K562 (cell line): Measurements from ENCODE around the gene FRMD4A. TPM values are rescaled to one million over a fixed set of nuclear protein-coding genes. Genes with fewer than 3 reads are reported as not detected.

Experiments
- ATAC-seq: fragments of 200-7000 bp; cut with Tn5 transposase; 3 replicates; pipeline ENCODE4 v1.9.1; 2020; ENCODE audit warnings: moderate library complexity
- BruUV-seq: library from RNA; stranded (reverse); fragments of 400-500 nt; replicated peaks from 2 replicates; lab custom pipeline; 2021; lab: Mats Ljungman, UMichigan
- CTCF ChIA-PET: fragments of 300-600 bp; formaldehyde crosslinking; extraction: SDS; loops from one replicate; lab custom pipeline; 2021; ENCODE audit warnings: low intra/inter-chr PET ratio; lab: Yijun Ruan, JAX
- POLR2A ChIA-PET: fragments of 300-600, 350-650 bp; sonication (Branson Sonifier 250); formaldehyde crosslinking; extraction: SDS; loops from one replicate; lab custom pipeline; 2021; ENCODE audit warnings: antibody characterized with exemption, inconsistent platforms; lab: Yijun Ruan, JAX
- DNase-seq, 4 experiments: peaks; one replicate each; pipeline versions ENCODE4 v3.0.0 to v3.0.0-alpha.2; 2011 to 2018; ENCODE audit warnings: low spot score in 3 of 4, mixed read lengths in 3 of 4; ENCODE audit errors: extremely low read depth in 1 of 4
- FAIRE-seq: peaks from 2 replicates; lab custom pipeline; 2011; peaks lifted over from hg19 to GRCh38; lab: Jason Lieb, UNC
- H2AFZ ChIP-seq: 2 replicates; pipeline ENCODE4 v1.6.0; 2011; ENCODE audit warnings: low read depth, low read length, control low read depth, inconsistent platforms
- H3K27ac ChIP-seq: fragments of 200-600 bp; 3 replicates; pipeline ENCODE4 v1.8.0; 2011; ENCODE audit warnings: low read depth, mild to moderate bottlenecking, control low read depth, inconsistent platforms, low read length, moderate library complexity, mixed read lengths; ENCODE audit errors: extremely low read depth
- H3K27me3 ChIP-seq, 2 experiments: fragments of 300-600 bp in 1 of 2; 2 replicates in 1 of 2; 3 replicates in 1 of 2; pipeline versions ENCODE4 v1.6.0 to v1.8.0; 2011; ENCODE audit warnings: inconsistent platforms in 2 of 2, low read length in 2 of 2, mild to moderate bottlenecking in 1 of 2, mixed read lengths in 1 of 2, moderate library complexity in 1 of 2; ENCODE audit not compliant: control insufficient read depth in 2 of 2, insufficient read depth in 2 of 2
- H3K36me3 ChIP-seq: fragments of 300-600 bp; 3 replicates; pipeline ENCODE4 v1.8.0; 2011; ENCODE audit warnings: mild to moderate bottlenecking, low read length, inconsistent platforms; ENCODE audit not compliant: control insufficient read depth, insufficient read depth
- H3K4me1 ChIP-seq, 2 experiments: fragments of 200-600 bp in 1 of 2; replicated peaks in 1 of 2; 2 replicates in 1 of 2; 3 replicates in 1 of 2; pipeline versions ENCODE4 v1.5.1 to v1.8.0; 2011; ENCODE audit warnings: inconsistent platforms in 2 of 2, low read length in 2 of 2, mild to moderate bottlenecking in 1 of 2, mixed read lengths in 1 of 2, moderate library complexity in 1 of 2; ENCODE audit not compliant: control insufficient read depth in 2 of 2, insufficient read depth in 2 of 2
- H3K4me2 ChIP-seq: 2 replicates; pipeline ENCODE4 v1.6.1; 2011; ENCODE audit warnings: low read length, control low read depth, inconsistent platforms, mixed read lengths; ENCODE audit not compliant: insufficient read depth
- H3K4me3 ChIP-seq: fragments of 200-600 bp; sonication (generic), shearing (Covaris generic); 2 replicates; pipeline ENCODE4 v1.5.1; 2016; ENCODE audit warnings: control low read depth, inconsistent platforms
- H3K79me2 ChIP-seq: fragments of 200-600 bp; 3 replicates; pipeline ENCODE4 v1.8.0; 2011; ENCODE audit warnings: low read length, inconsistent platforms; ENCODE audit not compliant: control insufficient read depth, insufficient read depth
- H3K9ac ChIP-seq, 2 experiments: 2 replicates each; pipeline versions ENCODE4 v1.6.0 to v1.6.1; 2011; ENCODE audit warnings: low read depth in 2 of 2, low read length in 2 of 2, control low read depth in 1 of 2, inconsistent platforms in 1 of 2, mild to moderate bottlenecking in 1 of 2, mixed read lengths in 1 of 2; ENCODE audit not compliant: insufficient read depth in 1 of 2
- H3K9me1 ChIP-seq: one replicate; pipeline ENCODE4 v1.6.0; 2011; ENCODE audit warnings: inconsistent platforms, mild to moderate bottlenecking, low read length, moderate library complexity; ENCODE audit not compliant: control insufficient read depth, insufficient read depth
- H3K9me3 ChIP-seq: replicated peaks from 2 replicates; pipeline ENCODE4 v1.5.1; 2011; ENCODE audit warnings: low read depth, low read length, inconsistent platforms; ENCODE audit not compliant: control insufficient read depth, insufficient read depth
- H4K20me1 ChIP-seq: replicated peaks from 2 replicates; pipeline ENCODE4 v1.6.1; 2011; ENCODE audit warnings: low read length, inconsistent platforms, mixed read lengths; ENCODE audit not compliant: control insufficient read depth, insufficient read depth
- HNRNPUL1 ChIP-seq: fragments of 200-400 bp; formaldehyde crosslinking; IDR thresholded peaks from 2 replicates; pipeline ENCODE4 v1.6.1; 2017; ENCODE audit warnings: low read length
- MIER1 ChIP-seq: fragments of 450-650 bp; IDR thresholded peaks from 2 replicates; pipeline ENCODE4 v1.6.1; 2016; ENCODE audit warnings: antibody characterized with exemption, mild to moderate bottlenecking, low read depth
- RBM25 ChIP-seq: fragments of 200-400 bp; formaldehyde crosslinking; IDR thresholded peaks from 2 replicates; pipeline ENCODE4 v1.6.1; 2018; ENCODE audit warnings: low read length, low read depth, moderate library complexity; ENCODE audit not compliant: severe bottlenecking
- WGBS: fragments of 100-300 bp; shearing (Covaris generic); methylation state at CpG from one replicate; pipeline ENCODE4 v1.1.6; 2016; ENCODE audit warnings: low coverage, mixed read lengths; ENCODE audit not compliant: insufficient coverage; ENCODE audit errors: missing lambda C conversion rate; 5-methylcytosine and 5-hydroxymethylcytosine counted together
- in situ Hi-C: fragments of 300-500 bp; cut with MboI; formaldehyde crosslinking; loops from 4 replicates; pipeline ENCODE4 v1.15.0; 2018; ENCODE audit warnings: inconsistent platforms, mixed read lengths
- intact Hi-C: fragments of 100-400 bp; cut with micrococcal nuclease; formaldehyde crosslinking; loops from 2 replicates; pipeline ENCODE4 v1.14.2; 2022
- polyA plus RNA-seq, 8 experiments: library from polyadenylated mRNA; depleted of rRNA in 4 of 8; stranded (reverse) in 5 of 8; unstranded in 3 of 8; fragments of >200 nt; fragmentation: Nextera tagmentation in 2 of 8; fragmentation: Illumina TruSeq in 1 of 8; extraction: Ambion mirVana in 2 of 8; extraction: Trizol in 1 of 8; gene quantifications; 2 replicates each; pipeline versions ENCODE4 v1.2.1 to v1.2.3, GENCODE V29; 2011 to 2014; ENCODE audit warnings: inconsistent platforms in 1 of 8, missing spikeins in 1 of 8
- total RNA-seq, 7 experiments: library from RNA; depleted of rRNA in 6 of 7; stranded (reverse); fragments of >200 nt in 6 of 7; fragmentation: Illumina TruSeq in 2 of 7; extraction: Trizol in 2 of 7; gene quantifications; 2 replicates each; pipeline versions ENCODE4 v1.2.1 to v1.2.3, GENCODE V29; 2011 to 2021; ENCODE audit warnings: low replicate concordance in 1 of 7
- TF ChIP-seq, protein P1 (sequence below), 3 experiments: fragments of 200-800 bp in 1 of 3; sonication (Bioruptor generic) in 1 of 3; sonication (generic) in 1 of 3; formaldehyde crosslinking in 1 of 3; IDR thresholded peaks; 2 replicates each; pipeline versions ENCODE4 v1.6.1 to v1.8.0; 2016 to 2022; ENCODE audit warnings: mild to moderate bottlenecking in 2 of 3, missing compliant biosample characterization in 2 of 3, missing genetic modification characterization in 2 of 3, missing genetic modification reagents in 1 of 3
- TF ChIP-seq, protein P2 (sequence below): fragments of 450-650 bp; formaldehyde crosslinking; IDR thresholded peaks from 2 replicates; pipeline ENCODE4 v1.4.0; 2022; ENCODE audit warnings: mild to moderate bottlenecking, moderate library complexity
- TF ChIP-seq, protein P3 (sequence below): IDR thresholded peaks from 3 replicates; pipeline ENCODE4 v1.6.1; 2011; ENCODE audit warnings: borderline replicate concordance, mild to moderate bottlenecking, moderate library complexity; ENCODE audit not compliant: insufficient read length; ENCODE audit errors: extremely low read depth

Gene FRMD4A
- total and polyA plus RNA-seq, 9 of the 15 experiments (the other 6 are each of a cell fraction or from before 2014, with no cell fraction given), result 0.80 to 5.2 (median 3.0) TPM

DNA sequence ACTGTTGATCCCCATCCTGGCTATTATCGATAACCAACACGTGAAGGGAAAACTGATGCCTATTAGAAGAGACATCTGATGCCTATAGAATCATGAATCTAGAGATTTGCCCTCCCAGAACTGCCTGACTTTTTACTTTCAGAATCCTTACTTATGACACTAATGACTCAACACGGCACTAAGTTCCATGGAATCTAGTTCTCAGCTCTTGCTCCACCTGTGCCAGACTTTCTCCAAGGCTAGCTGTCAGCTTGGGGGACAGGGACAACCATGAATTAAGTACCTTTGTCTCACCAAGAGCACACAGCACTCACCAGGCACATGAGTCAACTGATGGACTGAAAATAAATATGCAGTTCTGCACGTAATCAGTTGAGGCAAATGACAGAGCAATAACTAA is 184.2 kb downstream of the FRMD4A start:
- Histone ChIP-seq H3K4me2 (no peak overlapping the region), H3K4me1 (no peaks in the 10 kb centered on the region), H3K4me3 (no peak overlapping the region), H3K9me1 (no peaks in the 10 kb centered on the region), H3K9ac (no peak overlapping the region)
- ATAC-seq, result no peak
- CTCF ChIA-PET, result no interaction called here
- intact Hi-C loops, result no loop called here
- 0% methylated on average over 4 of the region's 4 CpGs for WGBS
- no peak for FAIRE-seq
- POLR2A ChIA-PET, result no interaction called here
- BruUV-seq, result no TSS peak
- TF ChIP-seq, protein P1, sequence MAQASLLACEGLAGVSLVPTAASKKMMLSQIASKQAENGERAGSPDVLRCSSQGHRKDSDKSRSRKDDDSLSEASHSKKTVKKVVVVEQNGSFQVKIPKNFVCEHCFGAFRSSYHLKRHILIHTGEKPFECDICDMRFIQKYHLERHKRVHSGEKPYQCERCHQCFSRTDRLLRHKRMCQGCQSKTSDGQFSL (CRISPR knock-in tag; IDR thresholded peaks at IDR 0.05), result no peak
- TF ChIP-seq, protein P1 (tag; IDR thresholded peaks at IDR 0.05), result no peak
- TF ChIP-seq, all 486 proteins: peak for 0
- Histone ChIP-seq H3K9me3 (no peaks in the 10 kb centered on the region), H3K36me3 (no peaks in the 10 kb centered on the region), H3K27me3 (peaks cover 10 to 11% of the 10 kb centered on the region in 2 experiments; a peak in 4 of 5 replicates), H4K20me1 (no peaks in the 10 kb centered on the region; the same call in 1 of the 2 replicates), H2AFZ (no peak overlapping the region), H3K79me2 (no peaks in the 10 kb centered on the region), H3K27ac (no peak overlapping the region)
- no peak for DNase-seq
- in situ Hi-C loops, result no loop called here

DNA sequence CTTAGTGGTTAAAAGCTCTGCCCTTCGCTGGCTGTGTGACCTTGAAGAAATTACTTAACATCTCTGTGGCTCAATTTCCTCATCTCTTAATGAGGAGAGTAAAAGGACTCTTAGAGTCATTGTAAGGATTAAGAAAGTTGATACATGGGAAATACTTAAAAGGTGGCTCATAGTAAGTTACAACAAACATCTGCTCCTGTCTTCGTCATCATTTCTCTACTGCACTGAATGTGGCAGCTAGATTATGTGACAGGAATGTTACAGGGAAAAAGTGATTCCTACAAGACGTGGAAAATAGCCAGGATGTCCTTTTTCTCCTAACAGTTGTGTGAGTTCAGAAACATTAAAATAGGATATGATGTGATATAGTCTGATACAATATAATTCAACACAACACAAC is 184.7 kb downstream of the FRMD4A start:
- CTCF ChIA-PET, result no interaction called here
- POLR2A ChIA-PET, result no interaction called here
- TF ChIP-seq HNRNPUL1, result no peak
- TF ChIP-seq MIER1, result no peak
- TF ChIP-seq, protein P2, sequence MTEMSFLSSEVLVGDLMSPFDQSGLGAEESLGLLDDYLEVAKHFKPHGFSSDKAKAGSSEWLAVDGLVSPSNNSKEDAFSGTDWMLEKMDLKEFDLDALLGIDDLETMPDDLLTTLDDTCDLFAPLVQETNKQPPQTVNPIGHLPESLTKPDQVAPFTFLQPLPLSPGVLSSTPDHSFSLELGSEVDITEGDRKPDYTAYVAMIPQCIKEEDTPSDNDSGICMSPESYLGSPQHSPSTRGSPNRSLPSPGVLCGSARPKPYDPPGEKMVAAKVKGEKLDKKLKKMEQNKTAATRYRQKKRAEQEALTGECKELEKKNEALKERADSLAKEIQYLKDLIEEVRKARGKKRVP (CRISPR knock-in tag), result no peak
- TF ChIP-seq RBM25, result peak; percentile 78
- TF ChIP-seq, protein P3, sequence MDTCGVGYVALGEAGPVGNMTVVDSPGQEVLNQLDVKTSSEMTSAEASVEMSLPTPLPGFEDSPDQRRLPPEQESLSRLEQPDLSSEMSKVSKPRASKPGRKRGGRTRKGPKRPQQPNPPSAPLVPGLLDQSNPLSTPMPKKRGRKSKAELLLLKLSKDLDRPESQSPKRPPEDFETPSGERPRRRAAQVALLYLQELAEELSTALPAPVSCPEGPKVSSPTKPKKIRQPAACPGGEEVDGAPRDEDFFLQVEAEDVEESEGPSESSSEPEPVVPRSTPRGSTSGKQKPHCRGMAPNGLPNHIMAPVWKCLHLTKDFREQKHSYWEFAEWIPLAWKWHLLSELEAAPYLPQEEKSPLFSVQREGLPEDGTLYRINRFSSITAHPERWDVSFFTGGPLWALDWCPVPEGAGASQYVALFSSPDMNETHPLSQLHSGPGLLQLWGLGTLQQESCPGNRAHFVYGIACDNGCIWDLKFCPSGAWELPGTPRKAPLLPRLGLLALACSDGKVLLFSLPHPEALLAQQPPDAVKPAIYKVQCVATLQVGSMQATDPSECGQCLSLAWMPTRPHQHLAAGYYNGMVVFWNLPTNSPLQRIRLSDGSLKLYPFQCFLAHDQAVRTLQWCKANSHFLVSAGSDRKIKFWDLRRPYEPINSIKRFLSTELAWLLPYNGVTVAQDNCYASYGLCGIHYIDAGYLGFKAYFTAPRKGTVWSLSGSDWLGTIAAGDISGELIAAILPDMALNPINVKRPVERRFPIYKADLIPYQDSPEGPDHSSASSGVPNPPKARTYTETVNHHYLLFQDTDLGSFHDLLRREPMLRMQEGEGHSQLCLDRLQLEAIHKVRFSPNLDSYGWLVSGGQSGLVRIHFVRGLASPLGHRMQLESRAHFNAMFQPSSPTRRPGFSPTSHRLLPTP, result no peak
- TF ChIP-seq, all 486 proteins: peak for 1
- Histone ChIP-seq H2AFZ (no peak overlapping the region), H3K4me1 (no peaks in the 10 kb centered on the region), H3K79me2 (no peaks in the 10 kb centered on the region), H3K9me3 (no peaks in the 10 kb centered on the region), H3K4me2 (no peak overlapping the region), H3K36me3 (no peaks in the 10 kb centered on the region), H3K4me3 (no peak overlapping the region), H3K27me3 (peaks cover 11% of the 10 kb centered on the region in 2 experiments; a peak in 4 of 5 replicates), H3K27ac (no peak overlapping the region), H3K9ac (no peak overlapping the region), H3K9me1 (no peaks in the 10 kb centered on the region), H4K20me1 (no peaks in the 10 kb centered on the region; the same call in 1 of the 2 replicates)
- WGBS, result 0% methylated on average over 3 of the region's 3 CpGs
- DNase-seq, result no peak
- no peak for ATAC-seq
- no peak for FAIRE-seq
- BruUV-seq, result no TSS peak
- intact Hi-C loops (no loop called here), in situ Hi-C loops (no loop called here)
